HUES6 (cell line): ENCODE results near the gene KRTAP5-9.
"Not testable (repeated sequence)": the region's sequence is repeated elsewhere in the genome, so short reads cannot be mapped to it uniquely, and the experiment has no call there.

ENCODE experiments used
- H3K27ac ChIP-seq: 2 replicates; pipeline ENCODE4 v1.7.0; 2013; ENCODE audit warnings: low read depth, mild to moderate bottlenecking, low read length, inconsistent platforms
- H3K27me3 ChIP-seq: 2 replicates; pipeline ENCODE4 v1.6.1; 2013; ENCODE audit warnings: low read length; ENCODE audit not compliant: control insufficient read depth, insufficient read depth
- H3K36me3 ChIP-seq: 2 replicates; pipeline ENCODE4 v1.6.1; 2013; ENCODE audit warnings: low read length; ENCODE audit not compliant: control insufficient read depth, insufficient read depth
- H3K4me1 ChIP-seq: 2 replicates; pipeline ENCODE4 v1.6.1; 2013; ENCODE audit warnings: low read length; ENCODE audit not compliant: control insufficient read depth, insufficient read depth
- H3K4me3 ChIP-seq: 2 replicates; pipeline ENCODE4 v1.5.1; 2013; ENCODE audit warnings: low read depth, low read length
- H3K9ac ChIP-seq: one replicate; pipeline ENCODE4 v1.6.1; 2013; ENCODE audit warnings: mild to moderate bottlenecking, low read length
- H3K9me3 ChIP-seq: 2 replicates; pipeline ENCODE4 v1.6.1; 2013; ENCODE audit warnings: low read depth, low read length; ENCODE audit not compliant: control insufficient read depth, insufficient read depth

Gene KRTAP5-9

GRCh38 chr11:71563406-71563805 lies 15.2 kb downstream of the KRTAP5-9 start:
- no peak overlapping the region for H3K4me3 ChIP-seq
- H3K9ac ChIP-seq: no peak overlapping the region
- H3K27me3 ChIP-seq: no peaks in the 10 kb centered on the region
- no peak overlapping the region for H3K27ac ChIP-seq
- H3K4me1 ChIP-seq: peaks cover 14% of the 10 kb centered on the region
- no peaks in the 10 kb centered on the region for H3K36me3 ChIP-seq
- peaks cover 11% of the 10 kb centered on the region; the same call in 1 of the 2 replicates for H3K9me3 ChIP-seq

GRCh38 chr11:71564430-71564829 lies 16.2 kb downstream of the KRTAP5-9 start:
- no peak overlapping the region for H3K4me3 ChIP-seq
- no peaks in the 10 kb centered on the region for H3K27me3 ChIP-seq
- H3K4me1 ChIP-seq: peaks cover 21% of the 10 kb centered on the region
- H3K36me3 ChIP-seq: no peaks in the 10 kb centered on the region
- H3K27ac ChIP-seq: no peak overlapping the region
- no peak overlapping the region for H3K9ac ChIP-seq
- H3K9me3 ChIP-seq: peaks cover 11% of the 10 kb centered on the region; the same call in 1 of the 2 replicates

GRCh38 chr11:71565263-71565662 lies 17.0 kb downstream of the KRTAP5-9 start, which contains the start of gene KRTAP5-10:
Gene KRTAP5-10, plus strand, starts transcription at chr11:71565563. Its CDS starts 25 bp downstream, at chr11:71565588.
- H3K9me3 ChIP-seq: peaks cover 11% of the 10 kb centered on the region; the same call in 1 of the 2 replicates
- H3K9ac ChIP-seq: no peak within 1 kb of the TSS
- H3K4me1 ChIP-seq: peaks cover 21% of the 10 kb centered on the region
- H3K27ac ChIP-seq: no peak within 1 kb of the TSS
- H3K4me3 ChIP-seq: no peak within 1 kb of the TSS
- H3K27me3 ChIP-seq: no peaks in the 10 kb centered on the region
- no peaks in the 10 kb centered on the region for H3K36me3 ChIP-seq

- Histone ChIP-seq H3K4me3 (no peak overlapping the region), H3K9ac (no peak overlapping the region), H3K4me1 (peaks cover 21% of the 10 kb centered on the region), H3K27me3 (no peaks in the 10 kb centered on the region), H3K36me3 (no peaks in the 10 kb centered on the region), H3K9me3 (peaks cover 7% of the 10 kb centered on the region; the same call in 1 of the 2 replicates), H3K27ac (no peak overlapping the region)
These were observed 17.9 kb downstream of the KRTAP5-9 start for GRCh38 chr11:71566081-71566620.

GRCh38 chr11:71566626-71567599 lies 18.7 kb downstream of the KRTAP5-9 start:
- not testable (repeated sequence) for H3K9ac ChIP-seq, H3K9me3 ChIP-seq, H3K27me3 ChIP-seq, H3K4me3 ChIP-seq, H3K27ac ChIP-seq, H3K36me3 ChIP-seq
- peaks cover 21% of the 10 kb centered on the region for H3K4me1 ChIP-seq

- not testable (repeated sequence) for H3K4me3 ChIP-seq, H3K9ac ChIP-seq, H3K27ac ChIP-seq, H3K36me3 ChIP-seq, H3K27me3 ChIP-seq, H3K9me3 ChIP-seq
- peaks cover 21% of the 10 kb centered on the region for H3K4me1 ChIP-seq
These were observed 19.4 kb downstream of the KRTAP5-9 start for GRCh38 chr11:71567633-71568032.

- Histone ChIP-seq H3K4me3 (no peak overlapping the region), H3K27me3 (no peaks in the 10 kb centered on the region), H3K9ac (no peak overlapping the region), H3K9me3 (no peaks in the 10 kb centered on the region), H3K27ac (no peak overlapping the region), H3K4me1 (peaks cover 21% of the 10 kb centered on the region), H3K36me3 (no peaks in the 10 kb centered on the region)
These were observed 20.6 kb downstream of the KRTAP5-9 start for GRCh38 chr11:71568704-71569349.

GRCh38 chr11:71571101-71571850 lies 23.1 kb downstream of the KRTAP5-9 start:
- not testable (repeated sequence) for H3K36me3 ChIP-seq, H3K9me3 ChIP-seq, H3K27me3 ChIP-seq, H3K27ac ChIP-seq, H3K4me3 ChIP-seq, H3K9ac ChIP-seq
- peaks cover 19% of the 10 kb centered on the region for H3K4me1 ChIP-seq

GRCh38 chr11:71572811-71573210 lies 24.6 kb downstream of the KRTAP5-9 start:
- no peaks in the 10 kb centered on the region for H3K9me3 ChIP-seq
- H3K27ac ChIP-seq: no peak overlapping the region
- no peaks in the 10 kb centered on the region for H3K27me3 ChIP-seq
- H3K4me3 ChIP-seq: no peak overlapping the region
- no peaks in the 10 kb centered on the region for H3K36me3 ChIP-seq
- no peak overlapping the region for H3K9ac ChIP-seq
- H3K4me1 ChIP-seq: peaks cover 7% of the 10 kb centered on the region; the same call in 1 of the 2 replicates

GRCh38 chr11:71574418-71574817 lies 26.2 kb downstream of the KRTAP5-9 start:
- H3K9ac ChIP-seq: no peak overlapping the region
- no peaks in the 10 kb centered on the region for H3K27me3 ChIP-seq
- H3K36me3 ChIP-seq: no peaks in the 10 kb centered on the region
- H3K9me3 ChIP-seq: no peaks in the 10 kb centered on the region
- H3K27ac ChIP-seq: no peak overlapping the region
- H3K4me1 ChIP-seq: no peaks in the 10 kb centered on the region
- H3K4me3 ChIP-seq: no peak overlapping the region
